Activated CD8-positive, alpha-beta memory T cell treated with anti-CD3 and anti-CD28 coated beads, Interleukin-2, amount 50 U/mL, for 48 hours (primary cell): ENCODE data around the gene THBD.

ENCODE experiments used
- DNase-seq: peaks from one replicate; pipeline ENCODE4 v3.0.0-alpha.2; 2020

The THBD gene

DNA sequence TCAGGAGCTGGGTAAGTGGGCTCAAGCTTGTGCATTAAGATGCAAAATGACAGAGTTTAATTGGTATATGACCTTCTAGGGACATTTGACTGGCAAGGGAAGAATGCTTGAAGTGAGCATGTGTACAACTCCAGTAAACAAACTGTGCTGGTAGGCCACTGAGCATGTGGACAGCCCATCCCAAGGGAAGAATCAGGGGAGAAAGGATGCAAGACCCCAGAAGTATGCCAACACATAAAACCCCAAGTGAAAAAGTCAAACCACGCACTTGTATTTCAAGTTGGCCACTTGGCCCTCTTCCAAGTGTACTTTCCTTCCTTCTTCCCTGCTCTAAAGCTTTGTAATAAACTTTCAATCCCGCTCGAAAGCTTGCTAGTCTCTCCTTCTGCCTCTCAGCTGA is 10.4 kb upstream of the THBD start:
- DNase-seq, result no peak

DNA sequence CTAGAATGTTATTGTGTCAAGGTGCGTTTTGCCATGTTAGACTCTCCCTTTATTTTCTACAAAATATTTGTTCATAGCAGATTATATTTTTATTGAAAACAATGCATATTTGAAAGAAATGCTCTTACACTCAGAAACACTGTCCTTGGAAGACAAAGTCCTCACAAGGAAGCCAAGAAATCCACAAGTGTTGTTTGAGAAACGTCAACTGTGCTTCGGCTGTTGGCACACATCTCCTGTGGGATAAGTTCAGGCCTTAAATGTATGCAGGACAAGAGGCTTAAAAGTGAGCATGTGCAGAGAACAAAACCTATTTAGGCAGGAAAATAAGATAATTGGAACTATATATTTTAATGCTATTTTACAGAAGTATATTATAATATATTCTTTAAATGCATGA is 9.5 kb upstream of the THBD start:
- no peak for DNase-seq

DNA sequence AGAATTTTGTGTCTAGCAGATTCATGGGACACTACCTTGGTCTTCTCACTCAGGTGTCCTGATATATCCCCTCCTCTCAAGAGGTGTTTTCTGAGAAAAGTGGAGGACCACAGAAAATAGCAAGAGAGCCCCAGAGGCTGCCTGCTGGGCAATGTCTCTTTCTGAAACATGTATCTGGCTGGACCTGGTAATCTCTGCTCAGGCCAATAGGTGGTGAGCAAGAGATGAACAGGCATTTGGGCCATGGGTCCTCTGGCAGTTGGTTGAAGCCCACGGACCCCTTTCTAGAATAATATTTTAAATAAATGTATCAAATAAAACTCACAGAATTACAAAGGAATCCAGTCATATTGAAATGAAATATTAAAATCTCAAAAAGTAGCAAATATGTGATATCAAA is 8.8 kb upstream of the THBD start:
- DNase-seq, result no peak

DNA sequence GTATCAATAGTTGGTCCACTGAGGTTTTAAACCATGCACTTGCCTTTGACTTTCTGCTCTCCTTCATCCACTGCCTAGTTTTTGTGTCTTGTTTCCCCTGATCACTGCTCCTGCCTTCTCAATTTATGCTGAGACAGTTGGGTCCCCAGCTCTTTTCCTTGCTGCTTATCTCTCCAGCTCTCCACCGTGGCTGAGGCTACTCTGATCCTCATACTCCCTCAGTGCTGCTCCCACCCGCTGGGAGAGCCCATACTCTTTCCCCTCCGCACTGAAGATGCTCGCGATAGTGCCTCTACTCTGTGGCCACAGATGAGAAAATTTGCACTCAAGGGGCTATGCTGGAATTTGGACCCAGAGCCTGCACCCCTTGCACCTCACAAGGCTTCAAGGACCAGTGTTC is 3.4 kb upstream of the THBD start:
- no peak for DNase-seq

DNA sequence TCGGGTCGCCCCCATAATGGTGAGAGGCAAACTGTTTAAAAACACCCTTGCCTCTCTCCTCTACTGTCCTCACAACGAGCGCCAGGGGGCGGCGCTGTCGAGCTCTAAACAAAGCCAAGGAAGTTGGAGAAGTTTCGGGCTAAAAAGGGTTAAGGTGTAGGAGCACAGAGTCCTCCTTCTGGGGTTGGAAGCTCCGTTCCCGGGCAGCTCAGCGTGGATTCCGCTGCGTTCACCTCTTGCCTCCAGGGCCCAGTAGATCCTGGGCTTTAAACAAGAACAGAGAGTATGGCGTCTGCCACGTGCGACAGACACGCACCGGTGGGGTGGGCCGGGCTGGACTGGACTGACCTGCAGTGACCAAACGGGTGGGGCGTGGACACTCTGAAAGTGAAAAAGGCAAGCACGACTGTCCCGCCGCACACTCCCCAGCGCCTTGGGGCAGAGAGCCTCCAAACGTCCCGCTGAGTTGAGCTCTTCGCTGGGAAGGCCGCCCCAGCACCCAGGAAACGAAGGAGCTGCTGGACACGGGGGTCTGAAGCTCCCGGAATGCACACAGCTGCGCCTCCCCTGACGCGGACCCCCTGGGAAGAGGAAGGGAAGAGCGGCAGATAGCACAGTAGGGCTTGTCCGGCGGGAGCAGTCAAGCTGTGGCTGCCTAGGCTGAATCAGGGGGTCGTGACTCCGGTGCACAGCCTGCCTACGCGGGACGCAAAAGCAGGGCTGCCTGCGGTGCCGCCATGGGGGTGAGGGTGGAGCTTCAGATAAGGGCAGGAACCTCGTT is 1.6 kb upstream of the THBD start:
- DNase-seq, result peak; percentile 75

DNA sequence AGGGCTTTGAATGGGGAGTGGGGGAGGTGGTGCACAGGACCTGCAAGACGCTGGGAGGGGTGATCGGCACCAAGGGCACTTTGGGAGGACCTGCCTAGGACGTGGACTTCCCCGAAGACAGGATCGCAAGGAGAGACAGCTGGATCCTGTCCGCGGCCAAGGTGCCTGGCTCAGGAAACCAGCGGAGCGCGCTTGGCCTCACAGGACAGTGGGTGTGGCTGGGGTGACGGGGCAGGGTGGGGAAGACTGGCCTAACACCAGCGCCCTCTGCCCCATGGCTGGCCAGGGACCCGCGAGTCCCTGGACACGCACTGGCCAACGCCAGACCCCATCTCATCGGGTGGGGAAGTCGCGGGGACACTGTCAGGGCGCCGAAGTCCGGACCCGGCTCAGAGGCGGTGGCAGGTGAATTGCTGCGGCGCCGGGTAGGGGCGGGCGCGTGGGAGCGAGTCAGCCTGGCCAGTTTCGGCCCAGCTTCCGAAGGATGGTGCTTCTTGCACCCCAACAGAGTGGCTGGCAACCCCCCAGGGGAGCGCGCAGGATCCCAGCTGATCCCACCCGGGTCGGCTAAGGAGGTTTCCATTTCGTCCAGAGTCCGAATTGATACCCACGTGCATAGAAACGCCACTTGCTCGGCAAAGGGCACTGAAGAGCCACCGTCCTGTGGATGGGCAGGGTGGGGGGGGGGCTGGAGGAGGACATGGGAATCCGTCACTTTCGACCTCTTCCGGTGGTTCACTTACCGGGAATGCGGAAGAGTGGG is 785 bp upstream of the THBD start:
- DNase-seq, result no peak

DNA sequence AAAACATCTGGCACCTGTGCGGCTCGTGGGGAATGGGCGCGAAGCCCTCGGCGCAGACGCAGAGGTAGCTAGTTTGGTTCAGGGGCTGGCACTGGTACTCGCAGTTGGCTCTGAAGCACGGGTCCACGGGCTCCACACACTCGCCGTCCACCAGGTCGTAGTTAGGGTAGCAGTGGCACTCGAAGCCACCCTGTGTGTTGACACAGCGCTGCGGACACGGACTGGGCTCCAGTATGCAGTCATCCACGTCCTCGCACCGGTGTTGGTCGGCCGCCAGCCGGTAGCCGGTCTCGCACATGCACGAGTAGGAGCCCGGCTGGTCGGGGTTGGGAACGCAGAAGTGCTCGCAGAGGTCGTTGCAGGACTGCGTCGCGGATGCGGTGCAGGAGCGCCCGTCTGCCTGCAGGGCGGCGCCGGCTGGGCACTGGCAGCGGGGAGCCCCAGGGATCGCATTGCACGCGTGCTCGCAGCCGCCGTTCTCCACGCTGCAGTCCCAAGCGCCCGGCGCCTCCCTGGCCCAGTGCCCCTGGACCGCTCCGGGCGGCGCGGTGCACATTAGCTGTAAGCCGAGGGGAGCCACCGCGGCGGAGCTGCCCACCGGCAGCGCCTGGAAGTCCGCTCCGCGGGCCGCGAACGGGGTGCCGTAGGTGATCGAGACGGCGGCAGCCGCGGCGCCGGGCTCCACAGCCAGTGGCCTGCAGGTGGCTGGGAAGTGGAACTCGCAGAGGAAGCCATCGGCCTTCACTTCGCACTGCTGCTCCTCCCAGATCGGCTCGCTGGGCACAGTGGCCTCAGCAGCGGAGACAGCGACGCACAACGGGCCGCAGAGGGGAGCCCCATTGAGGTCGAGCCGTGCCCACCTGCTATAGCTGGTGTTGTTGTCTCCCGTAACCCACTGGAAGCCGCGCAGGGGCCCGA is 930 bp downstream of the THBD start:
- peak; percentile 67 for DNase-seq

DNA sequence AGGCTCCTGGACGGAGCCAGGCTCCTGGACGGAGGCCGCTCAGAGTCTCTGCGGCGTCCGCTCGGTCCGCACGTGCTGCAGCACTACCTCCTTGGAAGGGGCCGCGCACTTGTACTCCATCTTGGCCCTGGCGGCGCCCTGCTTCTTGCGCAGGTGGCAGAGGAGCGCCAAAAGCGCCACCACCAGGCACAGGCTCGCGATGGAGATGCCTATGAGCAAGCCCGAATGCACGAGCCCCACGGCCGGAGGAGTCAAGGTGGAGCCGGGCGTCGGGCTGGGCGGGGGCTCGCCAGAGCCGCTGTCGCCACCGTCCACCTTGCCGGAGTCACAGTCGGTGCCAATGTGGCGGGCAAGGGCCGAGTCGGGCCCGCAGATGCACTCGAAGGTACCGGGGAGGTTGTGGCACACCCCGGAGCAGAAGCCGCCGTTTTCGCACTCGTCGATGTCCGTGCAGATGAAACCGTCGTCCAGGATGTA is 1.7 kb downstream of the THBD start:
- DNase-seq, result peak; percentile 52

DNA sequence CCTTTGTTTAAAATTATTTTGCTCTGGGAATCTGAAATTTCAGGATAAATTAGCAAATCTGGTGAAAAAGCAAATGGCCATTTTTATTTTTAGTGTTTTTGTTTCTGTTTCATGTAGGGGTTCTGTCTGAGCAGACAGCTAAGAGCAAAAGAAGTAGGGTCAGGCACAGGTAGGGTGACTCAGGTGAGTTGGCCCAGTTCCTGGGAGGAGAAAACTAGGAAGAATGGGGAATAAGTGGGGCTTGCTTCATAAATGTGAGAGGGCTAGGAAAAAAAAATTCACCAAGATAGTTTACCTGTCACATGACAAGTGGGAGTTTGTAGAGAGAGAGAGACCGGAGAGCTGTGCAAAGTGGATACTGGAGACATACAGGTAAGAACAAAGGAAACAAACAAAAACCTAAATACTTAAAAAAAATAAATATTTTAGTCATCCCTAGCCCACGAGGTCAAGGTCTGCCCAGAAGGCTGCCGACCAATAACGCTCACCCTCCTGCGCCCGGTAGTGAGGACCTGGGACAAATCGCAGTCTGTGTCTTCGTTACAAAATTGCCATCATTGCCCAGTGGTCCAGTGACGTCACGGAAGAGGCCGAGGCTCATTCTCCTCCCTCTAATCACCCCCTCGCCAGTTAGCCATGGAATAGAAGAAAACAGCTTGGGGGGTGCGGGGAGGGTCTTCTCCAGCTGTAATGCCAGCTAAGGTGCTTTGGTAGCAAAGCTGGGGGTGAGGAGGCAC is 2.3 kb downstream of the THBD start:
- DNase-seq, result no peak

DNA sequence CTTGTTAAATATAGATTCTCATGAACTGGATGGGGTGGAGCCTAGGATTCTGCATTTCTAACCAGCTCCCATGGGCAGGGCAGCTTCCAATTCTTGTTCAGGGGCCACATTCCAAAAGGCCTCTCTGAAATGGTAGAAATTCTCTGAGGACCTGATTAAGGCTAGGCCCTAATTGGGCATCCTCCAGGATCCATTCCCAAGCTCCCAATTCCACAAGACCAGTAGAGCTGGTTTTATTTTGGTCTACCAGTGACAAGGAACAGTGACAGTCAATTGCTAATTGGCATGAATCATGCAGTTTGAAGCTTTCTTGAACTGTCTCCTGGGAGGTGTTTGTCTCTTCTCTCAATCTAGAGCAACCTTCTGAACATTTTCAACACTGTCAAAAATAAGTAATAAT is 3.0 kb downstream of the THBD start:
- no peak for DNase-seq

DNA sequence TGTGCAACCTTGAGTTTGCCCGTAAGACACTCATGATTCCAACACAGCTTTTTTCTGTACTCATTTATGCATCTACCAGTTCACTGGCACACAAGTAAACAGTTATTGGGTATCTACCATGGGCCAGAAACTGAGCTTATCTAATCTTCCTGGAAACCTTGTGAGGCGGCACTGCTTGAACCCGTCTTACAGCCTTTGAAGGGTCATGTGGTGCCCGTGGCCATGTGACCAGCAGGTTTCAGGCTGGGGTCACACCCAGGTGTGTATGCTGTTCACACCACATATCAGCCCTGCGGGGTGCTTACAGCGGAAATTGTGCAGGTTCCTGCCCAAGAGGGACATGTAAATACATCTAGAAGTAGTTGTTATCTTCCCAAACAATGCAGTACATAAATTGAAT is 6.1 kb downstream of the THBD start:
- DNase-seq, result no peak

DNA sequence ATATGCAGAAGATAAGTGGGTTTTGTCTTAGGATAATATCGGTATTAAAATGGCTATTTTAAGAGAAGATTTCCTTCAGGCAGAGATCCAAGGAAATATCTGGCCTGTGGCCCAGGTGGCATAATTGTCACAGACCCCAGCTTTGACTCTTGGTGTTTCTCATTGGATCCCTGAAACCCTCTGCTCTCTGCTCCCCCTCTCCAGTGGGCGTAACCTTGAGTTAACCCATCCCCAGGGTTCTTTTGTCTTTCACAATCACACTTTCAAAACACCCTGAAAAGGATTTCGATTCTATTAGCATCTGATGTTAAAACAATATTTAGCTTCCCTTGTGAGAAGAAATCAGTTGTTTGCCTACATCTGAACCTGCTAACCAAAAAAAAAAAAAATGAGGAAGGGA is 7.2 kb downstream of the THBD start:
- DNase-seq, result no peak

DNA sequence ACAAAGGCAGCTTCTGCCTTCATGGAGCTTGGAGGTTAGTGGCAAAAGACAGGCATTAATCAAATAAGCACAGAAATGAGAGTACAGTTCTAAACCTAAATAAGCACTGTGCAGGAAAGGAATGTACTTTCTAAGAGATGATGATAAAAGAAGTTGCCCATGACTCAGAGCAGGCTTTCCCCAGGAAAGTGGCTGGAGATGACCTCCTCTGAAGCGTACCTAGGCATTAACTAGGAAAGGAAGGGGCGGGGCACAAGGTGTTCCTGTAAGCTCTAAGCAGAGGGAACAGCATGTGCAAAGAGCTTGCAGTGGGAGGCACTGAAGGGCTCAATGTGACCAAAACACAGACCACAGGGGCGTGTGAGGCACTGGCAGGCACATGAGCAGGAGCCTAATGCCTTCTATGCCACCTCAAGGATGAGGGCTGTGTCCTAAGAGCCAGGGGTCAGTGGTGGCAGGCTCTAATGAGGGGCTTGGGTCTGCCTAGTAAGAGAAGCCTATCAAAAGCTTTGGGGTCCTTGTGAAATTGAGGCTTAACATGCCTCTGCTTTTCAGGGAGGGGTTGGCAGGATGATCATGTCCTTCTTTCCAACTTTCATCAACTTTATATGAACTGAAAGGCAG is 9.5 kb downstream of the THBD start:
- DNase-seq, result no peak

DNA sequence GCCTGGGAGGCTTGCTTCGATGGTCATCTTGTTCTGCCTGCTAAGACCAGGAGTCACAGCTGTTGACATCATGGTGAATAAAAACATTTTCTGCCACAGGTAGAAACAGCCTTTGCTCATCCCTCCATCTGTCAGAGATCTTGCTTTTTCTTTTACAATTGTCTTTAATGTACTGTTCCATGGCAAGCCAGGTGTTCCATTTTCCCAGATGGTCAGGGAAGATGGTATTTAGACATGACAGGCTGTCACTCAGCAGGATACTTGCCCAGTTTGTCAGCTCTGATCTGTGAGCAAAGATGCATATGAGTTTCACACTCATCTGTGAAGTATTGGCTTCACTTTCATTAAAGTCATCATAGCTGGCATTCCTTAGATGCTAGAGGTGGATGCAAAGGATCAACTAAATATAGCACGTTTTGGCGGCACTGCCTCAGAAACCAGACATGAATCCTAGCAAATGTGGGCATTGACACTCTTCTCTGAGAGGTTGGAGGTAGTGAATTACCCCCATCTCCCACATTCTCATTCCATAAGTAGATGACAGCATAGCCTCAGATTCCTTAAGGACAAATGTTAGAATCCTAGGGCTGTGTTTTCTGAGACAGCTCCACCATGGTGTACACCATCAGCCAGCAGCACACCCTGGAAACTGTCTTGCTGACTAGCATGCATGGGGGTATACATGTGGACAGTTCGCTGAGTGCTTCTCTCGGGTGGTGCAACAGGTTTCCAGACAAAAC is 10.2 kb downstream of the THBD start:
- no peak for DNase-seq

DNA sequence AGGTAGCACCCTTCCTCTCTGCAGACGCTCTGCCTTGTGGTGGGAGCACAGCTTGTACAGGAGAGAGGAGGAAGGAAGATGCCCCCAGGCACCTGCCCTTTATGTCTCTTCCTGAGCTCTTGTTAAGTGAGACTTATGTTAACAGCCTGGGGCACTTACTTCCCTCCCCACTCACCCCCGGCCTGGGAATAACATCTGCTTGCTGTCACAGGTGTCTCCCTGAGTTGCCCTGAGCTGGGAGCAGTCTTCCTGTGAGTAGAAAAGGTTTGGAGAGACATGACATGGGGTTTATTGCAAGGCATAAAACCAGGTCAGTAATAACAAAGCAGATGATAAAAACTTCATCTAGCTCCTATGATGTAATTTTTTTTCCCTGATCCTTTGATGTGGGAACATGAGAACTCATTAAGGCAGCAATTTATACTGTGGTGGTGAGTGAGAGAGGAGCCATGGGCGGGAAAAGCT is 12.4 kb downstream of the THBD start:
- no peak for DNase-seq

DNA sequence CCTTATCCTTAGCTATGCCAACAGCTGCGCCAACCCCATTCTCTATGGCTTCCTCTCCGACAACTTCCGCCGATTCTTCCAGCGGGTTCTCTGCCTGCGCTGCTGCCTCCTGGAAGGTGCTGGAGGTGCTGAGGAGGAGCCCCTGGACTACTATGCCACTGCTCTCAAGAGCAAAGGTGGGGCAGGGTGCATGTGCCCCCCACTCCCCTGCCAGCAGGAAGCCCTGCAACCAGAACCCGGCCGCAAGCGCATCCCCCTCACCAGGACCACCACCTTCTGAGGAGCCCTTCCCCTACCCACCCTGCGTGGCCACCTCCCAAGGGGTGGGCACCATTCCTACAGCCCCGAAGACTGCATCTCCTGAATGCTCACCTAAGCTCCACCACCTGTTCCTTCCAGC is 13.1 kb downstream of the THBD start:
- no peak for DNase-seq

DNA sequence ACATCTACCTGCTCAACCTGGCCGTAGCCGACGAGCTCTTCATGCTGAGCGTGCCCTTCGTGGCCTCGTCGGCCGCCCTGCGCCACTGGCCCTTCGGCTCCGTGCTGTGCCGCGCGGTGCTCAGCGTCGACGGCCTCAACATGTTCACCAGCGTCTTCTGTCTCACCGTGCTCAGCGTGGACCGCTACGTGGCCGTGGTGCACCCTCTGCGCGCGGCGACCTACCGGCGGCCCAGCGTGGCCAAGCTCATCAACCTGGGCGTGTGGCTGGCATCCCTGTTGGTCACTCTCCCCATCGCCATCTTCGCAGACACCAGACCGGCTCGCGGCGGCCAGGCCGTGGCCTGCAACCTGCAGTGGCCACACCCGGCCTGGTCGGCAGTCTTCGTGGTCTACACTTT is 13.7 kb downstream of the THBD start:
- no peak for DNase-seq

DNA sequence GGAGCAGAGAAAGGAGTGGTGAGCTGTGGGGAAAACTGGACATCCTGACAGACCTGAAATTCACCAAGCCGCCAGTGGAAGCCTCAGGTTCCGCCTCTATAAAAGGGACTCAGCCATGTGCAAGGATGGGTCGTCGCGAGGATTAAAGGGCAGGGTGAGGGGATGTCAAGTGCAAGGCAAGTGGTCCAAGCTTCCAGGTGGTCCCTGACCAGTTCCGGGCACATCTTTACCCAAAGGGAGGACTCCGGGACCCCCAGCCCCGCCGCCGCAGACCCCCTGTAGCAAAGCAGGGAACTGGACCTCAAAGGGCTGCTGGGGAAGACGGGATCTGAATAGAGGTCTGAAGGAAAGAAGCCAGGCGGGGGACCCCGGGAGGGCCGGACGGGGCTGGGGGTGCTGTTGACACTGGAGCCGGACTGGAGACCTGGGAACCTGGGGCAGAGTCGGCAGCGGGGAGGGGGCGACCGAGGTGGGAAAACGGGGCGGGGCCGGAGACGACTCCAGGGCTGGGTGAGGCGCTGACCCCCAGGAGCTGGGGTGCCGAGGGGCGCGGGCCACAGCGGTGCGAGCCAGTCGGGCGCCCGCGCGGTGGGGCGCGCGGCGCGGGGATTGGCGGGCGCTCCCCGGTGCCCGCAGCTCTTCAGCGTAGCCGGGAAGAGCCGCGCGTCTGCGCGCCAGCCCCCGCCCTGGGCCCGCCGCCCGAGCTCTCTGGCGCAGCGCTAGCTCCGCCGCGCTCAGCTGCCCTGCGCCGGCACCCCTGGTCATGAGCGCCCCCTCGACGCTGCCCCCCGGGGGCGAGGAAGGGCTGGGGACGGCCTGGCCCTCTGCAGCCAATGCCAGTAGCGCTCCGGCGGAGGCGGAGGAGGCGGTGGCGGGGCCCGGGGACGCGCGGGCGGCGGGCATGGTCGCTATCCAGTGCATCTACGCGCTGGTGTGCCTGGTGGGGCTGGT is 14.5 kb downstream of the THBD start, which contains the start of gene SSTR4:
TSS of gene SSTR4 (plus strand) at position 592 of the 951 bp plus-strand sequence. CDS start at position 764, 172 bp downstream.
- DNase-seq, result no peak

DNA sequence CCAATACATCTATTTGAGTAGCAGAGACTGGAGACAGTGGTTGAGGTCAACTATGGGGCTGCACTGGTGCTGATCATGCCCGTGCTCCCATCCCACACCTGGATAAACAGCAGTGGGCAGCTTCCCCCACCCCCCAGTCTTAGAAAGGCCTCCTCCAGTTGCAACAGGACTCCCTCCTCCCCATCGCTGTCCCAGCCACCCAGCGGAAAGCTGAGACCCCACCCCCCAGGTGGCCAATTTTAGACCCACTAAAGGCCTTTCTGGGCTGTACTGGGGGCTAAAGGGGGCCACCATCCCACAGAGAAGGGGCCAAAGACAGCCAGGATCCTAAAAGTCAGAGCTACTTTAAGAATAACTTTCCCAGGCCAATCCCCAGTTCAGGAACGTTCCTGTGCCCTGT is 15.6 kb downstream of the THBD start:
- peak; percentile 7 for DNase-seq

DNA sequence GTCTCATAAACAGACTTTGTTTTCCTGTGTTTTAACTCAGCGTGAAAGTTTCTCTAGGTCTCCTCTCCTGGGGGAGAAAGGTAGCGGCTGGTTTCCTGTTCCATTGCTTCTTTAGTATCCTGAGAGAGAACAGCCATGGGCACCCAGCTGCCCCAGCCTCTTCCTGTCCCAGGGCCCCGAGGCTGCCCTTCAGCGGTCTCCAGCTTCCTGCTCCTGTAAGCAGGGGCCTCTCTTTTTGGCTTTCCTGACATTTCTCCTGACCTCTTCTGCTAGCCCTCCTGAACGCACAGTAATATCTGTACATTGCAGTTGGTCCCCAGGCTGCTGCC is 16.8 kb downstream of the THBD start:
- DNase-seq, result peak; percentile 13
